Mesendoderm (in vitro differentiated cells): ENCODE measurements around the gene ASCL5.

Experiments used
- DNase-seq: peaks from one replicate; pipeline ENCODE4 v3.0.0; 2013
- H2AK5ac ChIP-seq: 2 replicates; pipeline ENCODE4 v1.6.1; 2013; ENCODE audit warnings: low read length, inconsistent platforms
- H2BK120ac ChIP-seq: 2 replicates; pipeline ENCODE4 v1.6.1; 2013; ENCODE audit warnings: low read depth, mild to moderate bottlenecking, low read length, moderate library complexity, mixed read lengths
- H2BK15ac ChIP-seq: replicated peaks from 2 replicates; pipeline ENCODE4 v1.6.1; 2013; ENCODE audit warnings: low read depth, mild to moderate bottlenecking, moderate library complexity
- H2BK5ac ChIP-seq: 2 replicates; pipeline ENCODE4 v1.6.1; 2013; ENCODE audit warnings: low read length, inconsistent platforms
- H3K18ac ChIP-seq: 2 replicates; pipeline ENCODE4 v1.6.1; 2013; ENCODE audit warnings: mild to moderate bottlenecking, low read length, mixed read lengths
- H3K23ac ChIP-seq: one replicate; pipeline ENCODE4 v1.6.1; 2013; ENCODE audit warnings: low read length
- H3K27ac ChIP-seq: 2 replicates; pipeline ENCODE4 v1.5.1; 2013; ENCODE audit warnings: low read depth, mild to moderate bottlenecking, inconsistent platforms, low read length, moderate library complexity
- H3K27me3 ChIP-seq: 2 replicates; pipeline ENCODE4 v1.6.1; 2013; ENCODE audit warnings: low read length, control low read depth, mild to moderate bottlenecking, inconsistent platforms; ENCODE audit not compliant: insufficient read depth, poor library complexity
- H3K36me3 ChIP-seq: 2 replicates; pipeline ENCODE4 v1.6.1; 2013; ENCODE audit warnings: low read length, inconsistent platforms; ENCODE audit not compliant: control insufficient read depth, insufficient read depth
- H3K4ac ChIP-seq: one replicate; pipeline ENCODE4 v1.6.1; 2013; ENCODE audit warnings: low read depth, mild to moderate bottlenecking, low read length, moderate library complexity
- H3K4me1 ChIP-seq: 2 replicates; pipeline ENCODE4 v1.6.1; 2013; ENCODE audit warnings: low read depth, low read length, inconsistent platforms; ENCODE audit not compliant: control insufficient read depth
- H3K4me2 ChIP-seq: 2 replicates; pipeline ENCODE4 v1.6.1; 2013; ENCODE audit warnings: low read length
- H3K4me3 ChIP-seq: 2 replicates; pipeline ENCODE4 v1.5.1; 2013; ENCODE audit warnings: mild to moderate bottlenecking, low read length
- H3K56ac ChIP-seq: one replicate; pipeline ENCODE4 v1.6.1; 2013; ENCODE audit warnings: low read length
- H3K79me1 ChIP-seq: 2 replicates; pipeline ENCODE4 v1.6.1; 2013; ENCODE audit warnings: low read length, inconsistent platforms
- H3K79me2 ChIP-seq: 2 replicates; pipeline ENCODE4 v1.6.1; 2013; ENCODE audit warnings: mild to moderate bottlenecking, low read length; ENCODE audit not compliant: control insufficient read depth, insufficient read depth
- H3K9ac ChIP-seq: 2 replicates; pipeline ENCODE4 v1.6.1; 2013; ENCODE audit warnings: low read length, inconsistent platforms
- H4K5ac ChIP-seq: one replicate; pipeline ENCODE4 v1.6.1; 2013; ENCODE audit warnings: low read length
- H4K8ac ChIP-seq: one replicate; pipeline ENCODE4 v1.6.1; 2013; ENCODE audit warnings: low read depth, mild to moderate bottlenecking, control low read depth, low read length, moderate library complexity
- WGBS: extraction: QIAGEN DNeasy Blood & Tissue Kit; methylation state at CpG from one replicate; pipeline ENCODE4 v1.1.7; 2013; ENCODE audit warnings: low lambda C conversion rate, missing lambda C conversion rate; ENCODE audit not compliant: insufficient coverage; ENCODE audit errors: extremely low coverage; 5-methylcytosine and 5-hydroxymethylcytosine counted together

The ASCL5 gene

GRCh38 chr1:201088901-201089525 is 38.0 kb downstream of the ASCL5 start:
- H2BK120ac ChIP-seq = no peak overlapping the region
- WGBS = no CpG with 5 or more reads among the region's 19 CpGs

GRCh38 chr1:201088395-201088794 is 38.6 kb downstream of the ASCL5 start:
- no peak overlapping the region for H3K9ac ChIP-seq
- no peak overlapping the region for H2BK15ac ChIP-seq
- WGBS = no CpG with 5 or more reads among the region's 4 CpGs
- no peak overlapping the region for H3K4ac ChIP-seq
- H3K79me1 ChIP-seq = no peaks in the 10 kb centered on the region
- no peak overlapping the region for H3K56ac ChIP-seq
- no peak overlapping the region for H3K4me2 ChIP-seq
- no peak overlapping the region for H3K23ac ChIP-seq
- H2BK5ac ChIP-seq = no peak overlapping the region
- H3K36me3 ChIP-seq = no peaks in the 10 kb centered on the region
- no peaks in the 10 kb centered on the region for H3K27me3 ChIP-seq
- H4K5ac ChIP-seq = no peak overlapping the region
- no peak overlapping the region for H3K27ac ChIP-seq
- H3K79me2 ChIP-seq = no peaks in the 10 kb centered on the region
- no peak overlapping the region for H2AK5ac ChIP-seq
- H3K4me3 ChIP-seq = no peak overlapping the region
- no peaks in the 10 kb centered on the region for H3K4me1 ChIP-seq
- H4K8ac ChIP-seq = no peak overlapping the region
- H2BK120ac ChIP-seq = no peak overlapping the region
- DNase-seq = no peak
- no peak overlapping the region for H3K18ac ChIP-seq

More at GRCh38 chr1:201088901-201089525, 38.0 kb downstream of the ASCL5 start:
- Histone ChIP-seq H3K79me1 (no peaks in the 10 kb centered on the region), H3K4me2 (no peak overlapping the region), H3K9ac (no peak overlapping the region), H4K8ac (no peak overlapping the region), H3K23ac (no peak overlapping the region), H3K27me3 (no peaks in the 10 kb centered on the region), H3K36me3 (no peaks in the 10 kb centered on the region), H3K4me1 (no peaks in the 10 kb centered on the region), H3K18ac (no peak overlapping the region), H2BK15ac (no peak overlapping the region), H3K4ac (no peak overlapping the region), H2BK5ac (no peak overlapping the region), H3K56ac (no peak overlapping the region), H3K4me3 (no peak overlapping the region), H4K5ac (no peak overlapping the region), H3K79me2 (no peaks in the 10 kb centered on the region), H2AK5ac (no peak overlapping the region), H3K27ac (no peak overlapping the region)
- peak; percentile 16 for DNase-seq

GRCh38 chr1:201085902-201086735 is 40.9 kb downstream of the ASCL5 start:
- WGBS = no CpG with 5 or more reads among the region's 12 CpGs
- H3K27me3 ChIP-seq = no peaks in the 10 kb centered on the region
- H3K56ac ChIP-seq = no peak overlapping the region
- no peak overlapping the region for H3K4me2 ChIP-seq
- no peaks in the 10 kb centered on the region for H3K4me1 ChIP-seq
- H3K18ac ChIP-seq = no peak overlapping the region
- no peaks in the 10 kb centered on the region for H3K79me1 ChIP-seq
- no peak overlapping the region for H3K23ac ChIP-seq
- DNase-seq = peak; percentile 74
- H4K8ac ChIP-seq = no peak overlapping the region
- H2AK5ac ChIP-seq = no peak overlapping the region
- H2BK5ac ChIP-seq = no peak overlapping the region
- no peak overlapping the region for H2BK120ac ChIP-seq
- H3K36me3 ChIP-seq = no peaks in the 10 kb centered on the region
- H3K79me2 ChIP-seq = no peaks in the 10 kb centered on the region
- H3K4me3 ChIP-seq = no peak overlapping the region
- H4K5ac ChIP-seq = no peak overlapping the region
- H2BK15ac ChIP-seq = no peak overlapping the region
- H3K4ac ChIP-seq = no peak overlapping the region
- no peak overlapping the region for H3K27ac ChIP-seq
- H3K9ac ChIP-seq = no peak overlapping the region

- H3K4me3 ChIP-seq = no peak overlapping the region
- no peaks in the 10 kb centered on the region for H3K79me1 ChIP-seq
- no peak overlapping the region for H4K8ac ChIP-seq
- H3K79me2 ChIP-seq = no peaks in the 10 kb centered on the region
- H3K4ac ChIP-seq = no peak overlapping the region
- H3K18ac ChIP-seq = no peak overlapping the region
- H3K9ac ChIP-seq = no peak overlapping the region
- H3K4me1 ChIP-seq = no peaks in the 10 kb centered on the region
- H3K56ac ChIP-seq = no peak overlapping the region
- H2BK5ac ChIP-seq = no peak overlapping the region
- H3K23ac ChIP-seq = no peak overlapping the region
- H4K5ac ChIP-seq = no peak overlapping the region
- no peak overlapping the region for H2BK15ac ChIP-seq
- H3K27ac ChIP-seq = no peak overlapping the region
- no peak for DNase-seq
- H3K27me3 ChIP-seq = no peaks in the 10 kb centered on the region
- no peak overlapping the region for H2BK120ac ChIP-seq
- H3K36me3 ChIP-seq = no peaks in the 10 kb centered on the region
- no peak overlapping the region for H3K4me2 ChIP-seq
- no peak overlapping the region for H2AK5ac ChIP-seq
- no CpG with 5 or more reads among the region's 6 CpGs for WGBS
Measured at GRCh38 chr1:201084295-201084694, 42.7 kb downstream of the ASCL5 start.

- H3K79me1 ChIP-seq = no peaks in the 10 kb centered on the region
- no peaks in the 10 kb centered on the region for H3K79me2 ChIP-seq
- no peaks in the 10 kb centered on the region for H3K4me1 ChIP-seq
- no peak overlapping the region for H3K27ac ChIP-seq
- no peak overlapping the region for H3K4me2 ChIP-seq
- WGBS = no CpG with 5 or more reads among the region's 3 CpGs
- H3K36me3 ChIP-seq = no peaks in the 10 kb centered on the region
- H2BK5ac ChIP-seq = no peak overlapping the region
- H2BK15ac ChIP-seq = no peak overlapping the region
- H3K4me3 ChIP-seq = no peak overlapping the region
- no peak overlapping the region for H4K5ac ChIP-seq
- no peak for DNase-seq
- no peak overlapping the region for H3K4ac ChIP-seq
- H2BK120ac ChIP-seq = no peak overlapping the region
- H3K23ac ChIP-seq = no peak overlapping the region
- no peaks in the 10 kb centered on the region for H3K27me3 ChIP-seq
- H4K8ac ChIP-seq = no peak overlapping the region
- no peak overlapping the region for H2AK5ac ChIP-seq
- H3K56ac ChIP-seq = no peak overlapping the region
- H3K9ac ChIP-seq = no peak overlapping the region
- no peak overlapping the region for H3K18ac ChIP-seq
Measured at GRCh38 chr1:201083741-201084140, 43.2 kb downstream of the ASCL5 start.
